H1 (cell line): ENCODE data around the gene HS1BP3. TPM values are rescaled to one million over a fixed set of nuclear protein-coding genes. Genes with fewer than 3 reads are reported as not detected.

ENCODE experiments used
- CTCF ChIA-PET: fragments of 300-600 bp; sonication (Branson Sonifier 250); formaldehyde crosslinking; loops from one replicate; lab custom pipeline; 2021; ENCODE audit not compliant: partially characterized antibody; lab: Charles Lee
- POLR2A ChIA-PET: fragments of 300-600 bp; sonication (Branson Sonifier 250); formaldehyde crosslinking; loops from one replicate; lab custom pipeline; 2021; ENCODE audit warnings: inconsistent platforms; ENCODE audit not compliant: partially characterized antibody; lab: Charles Lee
- DNase-seq, 2 experiments: peaks; one replicate each; pipeline versions ENCODE4 v3.0.0 to v3.0.0-alpha.2; 2010 to 2022; ENCODE audit warnings: low spot score in 2 of 2, low read depth in 1 of 2, mixed read lengths in 1 of 2
- FAIRE-seq: peaks from 2 replicates; lab custom pipeline; 2011; peaks lifted over from hg19 to GRCh38; lab: Jason Lieb, UNC
- H2AFZ ChIP-seq: 2 replicates; pipeline ENCODE4 v1.8.1; 2012; ENCODE audit warnings: low read length, inconsistent platforms
- H2AK5ac ChIP-seq: 2 replicates; pipeline ENCODE4 v1.6.1; 2013; ENCODE audit warnings: low read depth, low read length
- H2BK120ac ChIP-seq: replicated peaks from 2 replicates; pipeline ENCODE3; 2013; ENCODE audit warnings: low read depth, low read length, inconsistent platforms
- H2BK12ac ChIP-seq: 2 replicates; pipeline ENCODE4 v1.6.1; 2013; ENCODE audit warnings: low read depth, low read length
- H2BK15ac ChIP-seq: 2 replicates; pipeline ENCODE4 v1.6.1; 2013; ENCODE audit warnings: low read length
- H2BK20ac ChIP-seq: 2 replicates; pipeline ENCODE4 v1.6.1; 2013; ENCODE audit warnings: low read length
- H2BK5ac ChIP-seq: 2 replicates; pipeline ENCODE4 v1.6.1; 2013; ENCODE audit warnings: low read depth, low read length
- H3K14ac ChIP-seq: 2 replicates; pipeline ENCODE4 v1.6.1; 2013; ENCODE audit warnings: inconsistent platforms; ENCODE audit not compliant: insufficient read length
- H3K18ac ChIP-seq: 2 replicates; pipeline ENCODE4 v1.6.1; 2013; ENCODE audit warnings: low read length; ENCODE audit errors: extremely low read depth
- H3K23ac ChIP-seq: 2 replicates; pipeline ENCODE4 v1.6.1; 2013; ENCODE audit warnings: inconsistent platforms; ENCODE audit not compliant: insufficient read length
- H3K23me2 ChIP-seq: 2 replicates; pipeline ENCODE4 v1.6.1; 2013; ENCODE audit warnings: low read depth, low read length
- H3K27ac ChIP-seq: 2 replicates; pipeline ENCODE4 v1.6.1; 2011; ENCODE audit warnings: low read depth, low read length, inconsistent platforms
- H3K27me3 ChIP-seq, 4 experiments: replicated peaks in 1 of 4; 1 replicate in 1 of 4; 2 replicates in 3 of 4; pipeline versions ENCODE4 v1.6.1 to v1.8.1; 2011 to 2013; ENCODE audit warnings: low read length in 3 of 4, mild to moderate bottlenecking in 3 of 4, inconsistent platforms in 2 of 4, mixed read lengths in 2 of 4, moderate library complexity in 1 of 4; ENCODE audit not compliant: control insufficient read depth in 3 of 4, insufficient read depth in 3 of 4; ENCODE audit errors: extremely low read depth in 1 of 4
- H3K36me3 ChIP-seq, 4 experiments: 2 replicates each; pipeline versions ENCODE4 v1.6.1 to v1.8.1; 2011 to 2013; ENCODE audit warnings: mild to moderate bottlenecking in 4 of 4, low read length in 3 of 4, moderate library complexity in 2 of 4, control low read depth in 1 of 4, inconsistent platforms in 1 of 4; ENCODE audit not compliant: insufficient read depth in 4 of 4, control insufficient read depth in 2 of 4
- H3K4ac ChIP-seq: replicated peaks from 2 replicates; pipeline ENCODE3; 2013; ENCODE audit warnings: low read length, low read depth, mixed read lengths, inconsistent platforms; ENCODE audit not compliant: insufficient read length
- H3K4me1 ChIP-seq, 4 experiments: replicated peaks in 1 of 4; 1 replicate in 1 of 4; 2 replicates in 3 of 4; pipeline versions ENCODE4 v1.6.1 to v1.8.1; 2011 to 2013; ENCODE audit warnings: low read length in 3 of 4, inconsistent platforms in 2 of 4, mixed read lengths in 1 of 4; ENCODE audit not compliant: insufficient read depth in 4 of 4, control insufficient read depth in 3 of 4
- H3K4me2 ChIP-seq, 2 experiments: 2 replicates each; pipeline versions ENCODE4 v1.6.1 to v1.8.1; 2011 to 2013; ENCODE audit warnings: low read depth in 2 of 2, low read length in 2 of 2, control low read depth in 1 of 2, inconsistent platforms in 1 of 2, mild to moderate bottlenecking in 1 of 2; ENCODE audit not compliant: insufficient read depth in 1 of 2
- H3K4me3 ChIP-seq, 4 experiments: fragments of 200-600, 300-600 bp in 1 of 4; sonication (generic), shearing (Covaris generic), sonication (Bioruptor Twin) in 1 of 4; 2 replicates each; pipeline versions ENCODE4 v1.5.1 to v1.8.1; 2011 to 2016; ENCODE audit warnings: low read length in 4 of 4, low read depth in 3 of 4, control low read depth in 2 of 4, inconsistent platforms in 2 of 4, mild to moderate bottlenecking in 2 of 4, mixed read lengths in 1 of 4, moderate library complexity in 1 of 4; ENCODE audit not compliant: insufficient read depth in 2 of 4; ENCODE audit errors: extremely low read depth in 1 of 4
- H3K56ac ChIP-seq: replicated peaks from 2 replicates; pipeline ENCODE3; 2013; ENCODE audit warnings: low read depth, mild to moderate bottlenecking, mixed read lengths, low read length, inconsistent platforms; ENCODE audit not compliant: insufficient read length
- H3K79me1 ChIP-seq: 2 replicates; pipeline ENCODE4 v1.6.1; 2013; ENCODE audit warnings: low read depth, low read length, control low read depth
- H3K79me2 ChIP-seq, 2 experiments: 2 replicates each; pipeline versions ENCODE4 v1.6.1 to v1.8.1; 2012 to 2013; ENCODE audit warnings: low read length in 2 of 2, mild to moderate bottlenecking in 2 of 2, inconsistent platforms in 1 of 2; ENCODE audit not compliant: insufficient read depth in 2 of 2, control insufficient read depth in 1 of 2
- H3K9ac ChIP-seq, 4 experiments: replicated peaks in 1 of 4; 1 replicate in 1 of 4; 2 replicates in 3 of 4; pipeline versions ENCODE4 v1.6.1 to v1.8.1; 2011 to 2013; ENCODE audit warnings: low read depth in 3 of 4, low read length in 3 of 4, control low read depth in 2 of 4, mild to moderate bottlenecking in 2 of 4, moderate library complexity in 2 of 4, inconsistent platforms in 1 of 4; ENCODE audit errors: extremely low read depth in 1 of 4
- H3K9me3 ChIP-seq, 2 experiments: 2 replicates each; pipeline versions ENCODE4 v1.6.1 to v1.8.1; 2012 to 2013; ENCODE audit warnings: mild to moderate bottlenecking in 2 of 2, moderate library complexity in 2 of 2, control low read depth in 1 of 2, inconsistent platforms in 1 of 2, low read depth in 1 of 2, low read length in 1 of 2, mixed read lengths in 1 of 2; ENCODE audit not compliant: insufficient read depth in 2 of 2
- H4K20me1 ChIP-seq, 2 experiments: replicated peaks in 1 of 2; 2 replicates each; pipeline versions ENCODE3 to v1.8.1; 2011 to 2013; ENCODE audit warnings: inconsistent platforms in 2 of 2, low read length in 2 of 2, mild to moderate bottlenecking in 1 of 2; ENCODE audit not compliant: insufficient read depth in 2 of 2, control insufficient read depth in 1 of 2
- H4K5ac ChIP-seq: 2 replicates; pipeline ENCODE4 v1.6.1; 2013; ENCODE audit warnings: low read length, low read depth, mixed read lengths, inconsistent platforms; ENCODE audit not compliant: insufficient read length
- H4K8ac ChIP-seq: 2 replicates; pipeline ENCODE4 v1.8.0; 2013; ENCODE audit warnings: mild to moderate bottlenecking, moderate library complexity, low read length, inconsistent platforms; ENCODE audit not compliant: insufficient read depth; ENCODE audit errors: extremely low read depth
- H4K91ac ChIP-seq: replicated peaks from 2 replicates; pipeline ENCODE3; 2013; ENCODE audit warnings: low read length, mixed read lengths, inconsistent platforms; ENCODE audit not compliant: insufficient read length
- E2F6 ChIP-seq: IDR thresholded peaks from 2 replicates; pipeline ENCODE4 v1.6.1; 2012; ENCODE audit warnings: inconsistent platforms
- KDM1A ChIP-seq: fragments of 200-600, 300-600 bp; sonication (generic); IDR thresholded peaks from 2 replicates; pipeline ENCODE4 v1.7.1; 2016; ENCODE audit warnings: mild to moderate bottlenecking, low read length, borderline replicate concordance
- RAD21 ChIP-seq, 2 experiments: IDR thresholded peaks in 1 of 2; conservative IDR thresholded peaks in 1 of 2; 2 replicates each; pipeline ENCODE4 v1.6.1; 2011; ENCODE audit warnings: low read depth in 2 of 2, low read length in 2 of 2, improper control_type of control experiment in 1 of 2, inconsistent platforms in 1 of 2, mild to moderate bottlenecking in 1 of 2, moderate library complexity in 1 of 2
- RNF2 ChIP-seq: fragments of 200-900, 300-1000 bp; sonication (generic); IDR thresholded peaks from 2 replicates; pipeline ENCODE4 v1.7.1; 2016; ENCODE audit warnings: borderline replicate concordance, low read depth, mild to moderate bottlenecking, antibody characterized with exemption, low read length; ENCODE audit not compliant: poor library complexity, severe bottlenecking; ENCODE audit errors: missing control alignments
- RXRA ChIP-seq: IDR thresholded peaks from 2 replicates; pipeline ENCODE4 v1.6.1; 2011; ENCODE audit warnings: low read depth, mild to moderate bottlenecking, low read length, moderate library complexity; ENCODE audit not compliant: insufficient read depth
- SIN3A ChIP-seq, 2 experiments: IDR thresholded peaks in 1 of 2; conservative IDR thresholded peaks in 1 of 2; 2 replicates each; pipeline ENCODE4 v1.6.1; 2011 to 2012; ENCODE audit warnings: low read length in 2 of 2, improper control_type of control experiment in 1 of 2, low read depth in 1 of 2, mild to moderate bottlenecking in 1 of 2
- WGBS, 2 experiments: shearing (Covaris generic) in 1 of 2; methylation state at CpG; one replicate each; pipeline versions ENCODE4 v1.1.6 to v1.1.7; 2013 to 2015; ENCODE audit warnings: low lambda C conversion rate in 2 of 2, mixed read lengths in 2 of 2, inconsistent platforms in 1 of 2, low coverage in 1 of 2, missing lambda C conversion rate in 1 of 2; ENCODE audit not compliant: insufficient replicate concordance in 2 of 2, insufficient coverage in 1 of 2, insufficient read length in 1 of 2; ENCODE audit errors: extremely low coverage in 1 of 2, missing lambda C conversion rate in 1 of 2; 5-methylcytosine and 5-hydroxymethylcytosine counted together
- polyA plus RNA-seq, 7 experiments: library from polyadenylated mRNA; depleted of rRNA in 3 of 7; stranded (reverse) in 5 of 7; unstranded in 2 of 7; fragments of >200 nt in 5 of 7; fragments of 200-250 nt in 2 of 7; gene quantifications; 1 replicate in 5 of 7; 2 replicates in 1 of 7; 4 replicates in 1 of 7; pipeline versions ENCODE4 v1.2.1 to v1.2.3, GENCODE V29; 2011 to 2013; ENCODE audit warnings: missing spikeins in 2 of 7, mixed read lengths in 2 of 7
- total RNA-seq: library from RNA; stranded (reverse); fragmentation: NEBNext Ultra II Directional; extraction: Animal tissue kit (Norgen Biotek cat#: 25700); gene quantifications from 2 replicates; pipeline ENCODE4 v1.2.1, GENCODE V29; 2021

HS1BP3 gene
- total and polyA plus RNA-seq, 2 of the 8 experiments (the other 6 are each of a cell fraction or from before 2014, with no cell fraction given), result 11.1 to 11.3 TPM

- H2BK12ac ChIP-seq, result no peak overlapping the region
- H3K79me2 ChIP-seq, result no peaks in the 10 kb centered on the region
- no peaks in the 10 kb centered on the region for H3K79me1 ChIP-seq
- 89% methylated on average over 2 of the region's 2 CpGs; no CpG with 5 or more reads in 1 of the 2 experiments for WGBS, 2 experiments
- no peak overlapping the region for H3K9ac ChIP-seq
- H3K4me1 ChIP-seq, result no peaks in the 10 kb centered on the region; a peak in 1 of 7 replicates
- no peak overlapping the region for H4K91ac ChIP-seq
- H3K4ac ChIP-seq, result no peak overlapping the region
- no peaks in the 10 kb centered on the region for H3K27me3 ChIP-seq
- POLR2A ChIA-PET, result interaction anchor here (2.1 kb wide), 1 partner anchor 11 kb away, joined by 5 read pairs; no protein-coding TSS in a partner anchor
- H3K9me3 ChIP-seq, result 0 out of 4 replicates have a peak, but pooled peaks cover 3% of the 10 kb centered on the region in 2 experiments
- H4K5ac ChIP-seq, result no peak overlapping the region
- no peaks in the 10 kb centered on the region for H4K20me1 ChIP-seq
- no peak overlapping the region for H2BK15ac ChIP-seq
- no peak overlapping the region for H3K4me2 ChIP-seq
- CTCF ChIA-PET, result interaction anchor here (0.6 to 15.2 kb wide), 5 partner anchors 8 to 197 kb away, joined by 3 to 116 read pairs (median 4); no protein-coding TSS in a partner anchor
- FAIRE-seq, result no peak
- H3K23ac ChIP-seq, result no peak overlapping the region
- H3K56ac ChIP-seq, result no peak overlapping the region
- no peak overlapping the region for H2AK5ac ChIP-seq
- no peak overlapping the region for H3K27ac ChIP-seq
- H3K36me3 ChIP-seq, result no peaks in the 10 kb centered on the region
- TF ChIP-seq RNF2 (no peak), RAD21 (IDR thresholded peaks at IDR 0.05 in 1 of 2, conservative IDR thresholded peaks at IDR 0.05 in 1 of 2; ENCODE audit: low read depth in 2 of 2, low read length in 2 of 2) (no peak), RXRA (no peak), SIN3A (conservative IDR thresholded peaks at IDR 0.05 in 1 of 2, IDR thresholded peaks at IDR 0.05 in 1 of 2; ENCODE audit: low read depth in 1 of 2, low read length in 2 of 2) (no peak), KDM1A (peak; percentile 59; the same call in 1 of the 2 replicates), E2F6 (no peak)
- TF ChIP-seq, all 59 proteins: peak for 1
- Histone ChIP-seq H3K14ac (no peak overlapping the region), H2BK5ac (no peak overlapping the region), H2BK120ac (no peak overlapping the region), H3K4me3 (no peak overlapping the region), H4K8ac (no peak overlapping the region), H3K23me2 (no peaks in the 10 kb centered on the region), H2BK20ac (no peak overlapping the region), H3K18ac (no peak overlapping the region), H2AFZ (no peak overlapping the region)
- no peak for DNase-seq
Observed at GRCh38 chr2:20607446-20607845, 43.5 kb downstream of the HS1BP3 start.
